ENCODE results near the gene FAAP100. TPM values are rescaled to one million over a fixed set of nuclear protein-coding genes. Genes with fewer than 3 reads are reported as not detected.
A peak's percentile ranks its signal among the peaks of the same experiment; 100 is the strongest.

FAAP100 gene
- polyA plus RNA-seq, 1 donor: 19.8 TPM

GRCh38 chr17:81576621-81577277 is 24.6 kb upstream of the FAAP100 start:
- DNase-seq (ENCODE audit: low read depth): no peak

GRCh38 chr17:81575836-81576235 is 23.7 kb upstream of the FAAP100 start:
- no peak for DNase-seq (ENCODE audit: low read depth)

- DNase-seq (ENCODE audit: low read depth): no peak
These were observed 22.4 kb upstream of the FAAP100 start for GRCh38 chr17:81574643-81574956.

DNA sequence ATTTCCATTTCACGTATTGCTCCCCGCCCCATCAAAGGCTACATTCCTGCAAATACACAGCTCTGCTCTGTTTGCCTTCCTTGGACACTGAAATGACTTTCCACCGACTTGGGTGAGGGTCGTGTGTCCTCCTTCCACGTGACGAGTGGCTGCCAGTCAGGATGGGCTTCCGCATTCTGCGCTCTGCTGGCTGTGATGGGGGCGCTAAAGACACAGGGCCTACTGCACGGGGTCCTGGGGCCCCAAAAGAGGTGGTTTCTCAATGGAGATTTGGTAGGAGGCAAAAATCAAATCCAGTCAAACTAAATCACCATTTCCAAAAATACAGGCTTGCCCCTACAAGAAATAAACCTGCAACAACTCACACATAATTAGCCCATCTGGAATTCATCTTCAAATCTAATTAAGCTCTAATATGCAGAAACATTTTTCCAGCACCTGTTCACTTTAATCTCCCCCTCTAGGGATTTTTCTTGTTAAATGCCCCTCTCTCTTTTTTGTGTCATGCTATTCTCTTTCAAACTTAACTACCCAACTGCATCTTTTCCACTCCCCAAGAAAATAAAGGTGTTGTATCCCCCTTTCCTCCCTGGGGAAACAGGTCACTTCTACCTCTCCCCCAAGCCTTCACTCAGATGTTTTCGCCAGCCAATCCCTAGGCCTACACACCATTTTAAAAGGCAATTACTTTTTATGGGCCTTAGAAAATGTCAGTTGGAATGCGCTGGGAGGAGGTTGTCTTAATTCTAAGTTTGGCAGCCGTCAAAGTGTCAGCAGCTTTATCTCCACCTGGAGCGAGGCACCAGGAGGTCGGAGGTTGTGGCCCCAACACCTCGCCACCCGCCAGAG is 21.9 kb upstream of the FAAP100 start:
- DNase-seq (ENCODE audit: low read depth): no peak

GRCh38 chr17:81572563-81573168 is 20.5 kb upstream of the FAAP100 start:
- DNase-seq (ENCODE audit: low read depth): no peak

- DNase-seq (ENCODE audit: low read depth): no peak
These were observed 18.8 kb upstream of the FAAP100 start for GRCh38 chr17:81570964-81571363.

DNA sequence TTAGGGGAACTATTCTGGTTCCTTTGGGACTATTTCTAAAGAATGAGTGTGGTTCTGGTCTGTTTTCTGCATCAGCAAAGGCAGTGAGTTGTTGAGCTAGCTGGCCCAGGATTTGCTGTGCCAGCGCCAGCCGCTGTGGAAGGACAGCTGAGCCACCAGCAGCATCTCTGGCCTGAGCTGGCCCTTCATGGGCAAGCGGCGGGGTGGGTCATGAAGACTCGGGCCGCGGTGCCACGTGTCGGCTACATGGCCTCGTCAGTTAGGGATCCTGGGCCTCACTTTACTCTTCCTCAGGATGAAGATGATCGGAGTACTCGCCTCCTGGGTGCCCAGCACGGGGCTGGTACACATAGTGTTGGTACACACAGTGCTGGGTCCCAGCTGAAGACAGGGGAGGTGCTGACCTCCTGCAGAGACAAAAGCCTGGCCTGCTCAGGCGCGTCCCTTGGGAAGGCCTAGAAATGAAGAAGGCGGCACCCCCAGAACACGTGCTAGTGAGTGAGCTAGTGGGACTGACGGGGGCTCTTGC is 17.9 kb upstream of the FAAP100 start:
- no peak for DNase-seq (ENCODE audit: low read depth)

- DNase-seq (ENCODE audit: low read depth): no peak
These were observed 16.3 kb upstream of the FAAP100 start for GRCh38 chr17:81568416-81568815.

DNA sequence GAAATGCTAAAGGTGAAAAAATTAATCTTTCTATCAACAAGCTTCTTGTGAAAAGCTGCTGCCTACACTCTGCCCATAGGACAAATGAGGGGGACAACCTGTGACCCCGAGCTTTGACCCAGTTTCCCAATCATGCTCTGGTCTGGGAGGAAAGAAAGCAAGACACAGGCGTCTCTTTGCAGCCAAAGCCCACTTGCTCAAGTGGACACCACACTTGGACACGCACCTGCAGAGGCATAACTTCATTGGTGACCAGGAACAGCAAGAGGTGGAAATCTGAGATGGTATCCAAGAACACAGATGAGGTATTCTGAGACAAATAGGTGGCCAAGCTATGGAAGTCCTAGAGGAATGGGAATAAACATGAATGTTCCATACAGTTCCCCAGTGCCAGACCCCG is 15.0 kb upstream of the FAAP100 start:
- no peak for DNase-seq (ENCODE audit: low read depth)

- peak; percentile 47 for DNase-seq (ENCODE audit: low read depth)
These were observed 14.4 kb upstream of the FAAP100 start for GRCh38 chr17:81566461-81567126.

GRCh38 chr17:81565231-81565630 is 13.1 kb upstream of the FAAP100 start:
- no peak for DNase-seq (ENCODE audit: low read depth)

DNA sequence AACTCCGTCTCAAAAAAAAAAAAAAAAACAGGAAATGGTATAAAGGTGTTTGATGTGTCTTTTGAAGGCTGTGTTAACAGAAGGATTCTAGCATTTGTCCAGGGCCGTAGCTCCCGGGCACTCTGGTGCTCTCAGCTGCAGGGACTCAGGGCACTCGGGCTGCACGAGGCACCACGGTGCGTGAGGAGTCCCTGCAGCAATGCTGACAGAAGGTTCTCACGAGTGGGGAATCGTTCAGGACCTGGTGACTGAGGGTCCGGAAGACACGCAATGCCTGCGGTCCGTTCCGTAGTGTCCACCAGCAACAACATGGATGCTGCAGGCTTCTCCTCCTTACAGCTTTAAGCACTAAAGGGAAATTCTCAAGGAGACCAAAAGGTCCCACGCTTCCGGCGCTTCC is 12.6 kb upstream of the FAAP100 start:
- DNase-seq (ENCODE audit: low read depth): no peak

DNA sequence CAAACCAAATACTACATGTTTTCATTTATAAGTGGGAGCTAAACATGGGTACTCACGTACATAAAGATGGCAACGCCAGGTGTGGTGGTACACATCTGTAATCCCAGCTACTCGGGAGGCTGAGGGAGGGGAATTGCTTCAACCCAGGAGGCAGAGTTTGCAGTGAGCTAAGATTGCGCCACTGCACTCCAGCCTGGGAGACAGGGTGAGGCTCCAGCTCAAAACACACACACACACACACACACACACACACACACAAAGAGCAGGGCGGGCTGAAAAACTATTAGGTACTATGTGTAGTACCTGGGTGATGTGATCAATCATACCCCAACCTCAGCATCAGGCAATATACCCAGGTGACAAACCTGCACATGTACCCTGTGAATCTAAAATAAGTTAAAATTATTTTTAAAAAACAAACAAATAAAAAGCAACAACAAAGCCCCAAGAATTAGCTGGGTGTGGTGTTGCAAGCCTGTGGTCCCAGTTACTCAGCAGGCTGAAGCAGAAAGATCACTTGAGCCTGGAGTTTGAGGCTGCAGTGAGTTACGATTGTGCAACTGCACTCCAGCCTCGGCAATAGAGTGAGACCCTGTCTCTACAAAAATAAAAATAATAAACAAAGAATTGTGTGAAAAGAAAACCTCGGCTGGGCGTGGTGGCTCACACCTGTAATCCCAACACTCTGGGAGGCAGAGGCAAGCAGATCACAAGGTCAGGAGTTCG is 11.9 kb upstream of the FAAP100 start:
- no peak for DNase-seq (ENCODE audit: low read depth)

GRCh38 chr17:81561494-81561885 is 9.3 kb upstream of the FAAP100 start:
- DNase-seq (ENCODE audit: low read depth): no peak

GRCh38 chr17:81558941-81559806 is 7.0 kb upstream of the FAAP100 start:
- no peak for DNase-seq (ENCODE audit: low read depth)

- no peak for DNase-seq (ENCODE audit: low read depth)
These were observed 5.9 kb upstream of the FAAP100 start for GRCh38 chr17:81558115-81558468.

DNA sequence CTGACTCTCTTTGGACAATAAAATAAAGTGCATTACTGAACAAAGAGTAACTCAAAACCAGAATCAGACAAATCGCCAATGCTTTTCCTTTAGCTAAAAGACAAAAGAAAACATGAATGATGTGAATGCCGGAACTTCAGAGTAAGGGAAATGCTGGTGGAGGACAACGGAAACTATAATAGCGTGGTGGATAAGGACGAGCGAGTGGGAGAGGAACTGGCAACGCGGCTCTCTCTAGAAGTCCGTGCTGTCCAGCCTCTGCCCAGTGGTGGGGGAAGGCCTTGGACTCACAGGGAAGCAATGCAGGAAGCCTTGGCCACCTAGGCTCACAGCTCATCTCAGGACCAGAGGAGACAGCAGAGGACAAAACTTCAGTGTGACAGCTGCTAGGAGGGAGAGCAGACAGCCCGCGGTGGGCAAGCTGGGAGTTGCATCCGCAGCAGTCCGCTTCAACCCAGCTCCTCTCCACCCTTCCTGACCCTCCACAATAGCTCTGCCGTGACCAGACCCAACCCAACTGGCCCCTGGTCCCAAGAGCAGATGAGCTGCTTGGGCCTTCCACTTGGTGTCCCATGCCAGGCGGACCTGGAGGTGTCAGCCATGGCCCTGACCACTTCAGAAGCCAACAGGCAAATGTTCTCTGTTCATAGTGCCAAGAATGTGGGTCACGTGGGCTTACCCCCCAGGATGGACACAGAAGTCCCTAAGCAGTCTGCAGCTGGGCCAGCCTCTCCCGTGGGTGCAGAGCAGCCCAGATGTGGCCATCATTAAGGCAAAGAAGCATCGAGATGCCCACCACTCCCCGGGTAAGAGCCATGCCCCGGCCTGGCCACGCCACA is 5.3 kb upstream of the FAAP100 start:
- DNase-seq (ENCODE audit: low read depth): no peak

- DNase-seq (ENCODE audit: low read depth): no peak
These were observed 4.7 kb upstream of the FAAP100 start for GRCh38 chr17:81556863-81557262.

GRCh38 chr17:81556175-81556691 is 4.1 kb upstream of the FAAP100 start:
- no peak for DNase-seq (ENCODE audit: low read depth)
